Measurements from ENCODE around the gene SMURF2.

SMURF2 gene

GRCh38 chr17:64625541-64625940, 36.6 kb downstream of the SMURF2 start:
- Histone ChIP-seq H3K4me3 (replicated peaks; ENCODE audit: low read depth, low read length) (no peak overlapping the region), H3K36me3 (ENCODE audit: control insufficient read depth, insufficient read depth, low read length) (no peaks in the 10 kb centered on the region), H3K27me3 (replicated peaks; ENCODE audit: control insufficient read depth, insufficient read depth, low read length) (no peaks in the 10 kb centered on the region)
- no peak for DNase-seq (ENCODE audit: extremely low read depth, insufficient read length)
- no peak for TF ChIP-seq CTCF (IDR thresholded peaks at IDR 0.05; ENCODE audit: insufficient read depth, low read length, poor library complexity, severe bottlenecking)

- no peak for TF ChIP-seq CTCF (IDR thresholded peaks at IDR 0.05; ENCODE audit: insufficient read depth, low read length, poor library complexity, severe bottlenecking)
- Histone ChIP-seq H3K36me3 (ENCODE audit: control insufficient read depth, insufficient read depth, low read length) (no peaks in the 10 kb centered on the region), H3K4me3 (replicated peaks; ENCODE audit: low read depth, low read length) (no peak overlapping the region), H3K27me3 (replicated peaks; ENCODE audit: control insufficient read depth, insufficient read depth, low read length) (no peaks in the 10 kb centered on the region)
- no peak for DNase-seq (ENCODE audit: extremely low read depth, insufficient read length)
Measured at GRCh38 chr17:64622931-64623654, 39.0 kb downstream of the SMURF2 start.

GRCh38 chr17:64621772-64622171, 40.3 kb downstream of the SMURF2 start:
- H3K27me3 ChIP-seq (replicated peaks; ENCODE audit: control insufficient read depth, insufficient read depth, low read length) = no peaks in the 10 kb centered on the region
- H3K4me3 ChIP-seq (replicated peaks; ENCODE audit: low read depth, low read length) = no peak overlapping the region
- no peak for DNase-seq (ENCODE audit: extremely low read depth, insufficient read length)
- TF ChIP-seq CTCF (IDR thresholded peaks at IDR 0.05; ENCODE audit: insufficient read depth, low read length, poor library complexity, severe bottlenecking) = no peak
- no peaks in the 10 kb centered on the region for H3K36me3 ChIP-seq (ENCODE audit: control insufficient read depth, insufficient read depth, low read length)

- Histone ChIP-seq H3K36me3 (ENCODE audit: control insufficient read depth, insufficient read depth, low read length) (no peaks in the 10 kb centered on the region), H3K27me3 (replicated peaks; ENCODE audit: control insufficient read depth, insufficient read depth, low read length) (no peaks in the 10 kb centered on the region), H3K4me3 (replicated peaks; ENCODE audit: low read depth, low read length) (no peak overlapping the region)
- DNase-seq (ENCODE audit: extremely low read depth, insufficient read length) = no peak
- TF ChIP-seq CTCF (IDR thresholded peaks at IDR 0.05; ENCODE audit: insufficient read depth, low read length, poor library complexity, severe bottlenecking) = no peak
Measured at GRCh38 chr17:64618848-64619247, 43.3 kb downstream of the SMURF2 start.

- DNase-seq (ENCODE audit: extremely low read depth, insufficient read length) = no peak
- H3K4me3 ChIP-seq (replicated peaks; ENCODE audit: low read depth, low read length) = no peak overlapping the region
- no peaks in the 10 kb centered on the region for H3K27me3 ChIP-seq (replicated peaks; ENCODE audit: control insufficient read depth, insufficient read depth, low read length)
- no peak for TF ChIP-seq CTCF (IDR thresholded peaks at IDR 0.05; ENCODE audit: insufficient read depth, low read length, poor library complexity, severe bottlenecking)
- no peaks in the 10 kb centered on the region for H3K36me3 ChIP-seq (ENCODE audit: control insufficient read depth, insufficient read depth, low read length)
Measured at GRCh38 chr17:64617125-64617780, 44.9 kb downstream of the SMURF2 start.
